A549 (cell line): ENCODE data around the gene CRYGA.

Source experiments
- RARB ChIP-seq: fragments of 250-450 bp; sonication (Bioruptor Pico); IDR thresholded peaks from 2 replicates; pipeline ENCODE4 v1.8.0; 2021; ENCODE audit warnings: mild to moderate bottlenecking, moderate library complexity
- RFX5 ChIP-seq: fragments of 450-650 bp; IDR thresholded peaks from 2 replicates; pipeline ENCODE4 v1.7.1; 2014; ENCODE audit warnings: antibody characterized with exemption, mild to moderate bottlenecking, moderate library complexity

- TF ChIP-seq RARB (CRISPR knock-in tag) (no peak), RFX5 (no peak)
Measured at GRCh38 chr2:208147759-208148158, 15.6 kb downstream of the CRYGA start.
